Omental fat pad (tissue), 4 donors: ENCODE results near the gene SLC22A1. TPM values are rescaled to one million over a fixed set of nuclear protein-coding genes. Genes with fewer than 3 reads are reported as not detected.
A peak's percentile ranks its signal among the peaks of the same experiment; 100 is the strongest.
"Not testable (repeated sequence)": the region's sequence is repeated elsewhere in the genome, so short reads cannot be mapped to it uniquely, and the experiment has no call there.

ENCODE experiments used
- ATAC-seq: fragments of 150-250 bp; one replicate; pipeline ENCODE4 v1.9.1; 2016; ENCODE audit warnings: mild to moderate bottlenecking, moderate library complexity; ENCODE audit not compliant: low FRiP score
- DNase-seq: peaks from one replicate; pipeline ENCODE4 v3.0.0-alpha.2; 2019; ENCODE audit warnings: low spot score
- total RNA-seq, 4 donors: library from RNA; depleted of rRNA; stranded (reverse); fragments of >200 nt; gene quantifications; one replicate each; pipeline ENCODE4 v1.1.0, GENCODE V29; 2016
- TF ChIP-seq, protein P1 (sequence below), 3 donors: fragments of 450-650 bp; IDR thresholded peaks; one replicate each; pipeline ENCODE4 v1.5.1; 2016 to 2017; ENCODE audit warnings: antibody characterized with exemption in 3 of 3, mild to moderate bottlenecking in 3 of 3, moderate library complexity in 2 of 3

SLC22A1 gene
- total RNA-seq, 4 donors from 2014 or later: 0.65 to 2.5 (median 1.0) TPM

DNA sequence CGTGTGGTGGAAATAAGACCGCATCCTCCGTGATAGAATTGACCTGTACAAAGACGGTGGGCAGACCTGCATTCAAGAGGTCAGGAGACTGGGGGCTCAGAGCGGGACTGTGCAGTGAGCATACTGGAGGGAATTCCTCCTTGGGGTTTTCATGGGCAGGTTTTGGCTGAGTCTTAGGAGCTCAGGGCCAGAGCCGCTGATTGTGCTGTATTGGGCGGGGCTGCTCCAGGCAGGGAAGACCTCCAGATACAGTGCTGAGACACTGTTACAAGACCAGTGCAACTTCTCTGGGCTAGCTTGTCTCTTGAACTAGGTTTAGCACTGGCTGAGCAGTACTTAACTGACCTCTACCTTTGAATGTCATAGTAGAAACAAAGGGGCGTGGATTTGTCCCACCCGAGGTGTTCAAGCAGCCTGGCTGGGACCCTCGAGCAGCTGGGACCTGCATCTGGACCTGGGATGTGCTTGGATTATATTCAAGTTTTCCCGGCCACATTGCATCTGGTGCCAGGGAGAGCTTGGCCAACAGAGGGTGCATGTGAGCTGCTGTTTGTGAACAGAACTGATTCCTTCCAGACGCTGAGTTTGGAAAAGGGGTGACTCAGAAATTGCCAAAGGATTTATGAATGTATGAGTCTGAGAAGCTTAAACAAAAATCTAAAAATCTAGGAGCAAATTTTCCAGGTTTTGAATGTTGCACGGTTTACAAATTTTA is 33.4 kb upstream of the SLC22A1 start:
- DNase-seq: no peak
- TF ChIP-seq, protein P1, sequence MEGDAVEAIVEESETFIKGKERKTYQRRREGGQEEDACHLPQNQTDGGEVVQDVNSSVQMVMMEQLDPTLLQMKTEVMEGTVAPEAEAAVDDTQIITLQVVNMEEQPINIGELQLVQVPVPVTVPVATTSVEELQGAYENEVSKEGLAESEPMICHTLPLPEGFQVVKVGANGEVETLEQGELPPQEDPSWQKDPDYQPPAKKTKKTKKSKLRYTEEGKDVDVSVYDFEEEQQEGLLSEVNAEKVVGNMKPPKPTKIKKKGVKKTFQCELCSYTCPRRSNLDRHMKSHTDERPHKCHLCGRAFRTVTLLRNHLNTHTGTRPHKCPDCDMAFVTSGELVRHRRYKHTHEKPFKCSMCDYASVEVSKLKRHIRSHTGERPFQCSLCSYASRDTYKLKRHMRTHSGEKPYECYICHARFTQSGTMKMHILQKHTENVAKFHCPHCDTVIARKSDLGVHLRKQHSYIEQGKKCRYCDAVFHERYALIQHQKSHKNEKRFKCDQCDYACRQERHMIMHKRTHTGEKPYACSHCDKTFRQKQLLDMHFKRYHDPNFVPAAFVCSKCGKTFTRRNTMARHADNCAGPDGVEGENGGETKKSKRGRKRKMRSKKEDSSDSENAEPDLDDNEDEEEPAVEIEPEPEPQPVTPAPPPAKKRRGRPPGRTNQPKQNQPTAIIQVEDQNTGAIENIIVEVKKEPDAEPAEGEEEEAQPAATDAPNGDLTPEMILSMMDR (IDR thresholded peaks at IDR 0.05): peak in 1 of 3 donors; percentile 48
- peak; percentile 69 for ATAC-seq

DNA sequence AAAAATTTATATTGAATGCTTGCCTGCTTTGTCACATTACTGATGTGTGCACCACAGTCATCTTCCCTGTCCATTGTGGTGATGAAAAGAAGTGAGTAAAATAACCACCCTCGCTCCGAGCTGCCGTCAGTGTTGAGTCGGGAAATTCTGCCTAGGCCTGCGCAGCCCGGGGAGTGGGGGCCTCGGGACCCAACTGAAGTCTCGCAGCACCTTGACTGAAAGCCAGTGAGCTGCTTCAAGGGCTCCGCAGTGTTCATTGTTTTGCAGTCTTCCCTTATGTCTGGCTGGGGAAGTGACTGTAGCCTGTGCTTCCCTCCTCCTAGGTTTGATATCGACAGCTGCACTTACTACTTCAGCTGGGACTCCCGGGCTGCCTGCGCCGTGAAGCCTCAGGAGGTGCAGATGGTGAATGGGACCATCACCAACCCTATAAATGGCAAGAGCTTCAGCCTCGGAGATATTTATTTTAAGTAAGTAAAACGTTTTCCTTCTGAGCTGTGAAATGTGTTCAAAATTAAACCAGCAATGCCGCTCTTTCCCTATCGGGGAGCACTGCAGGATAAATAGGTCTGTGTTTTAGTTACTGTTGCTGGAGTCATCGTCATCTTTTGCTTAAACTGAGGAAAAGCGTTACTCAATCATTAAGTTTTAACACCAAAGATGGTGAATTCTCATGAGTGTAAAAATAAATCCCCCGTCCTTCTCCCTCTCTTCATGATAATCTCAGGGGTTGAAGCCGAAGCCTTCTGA is 32.7 kb upstream of the SLC22A1 start:
- peak; percentile 58 for ATAC-seq
- TF ChIP-seq, protein P1 (IDR thresholded peaks at IDR 0.05): no peak
- no peak for DNase-seq

DNA sequence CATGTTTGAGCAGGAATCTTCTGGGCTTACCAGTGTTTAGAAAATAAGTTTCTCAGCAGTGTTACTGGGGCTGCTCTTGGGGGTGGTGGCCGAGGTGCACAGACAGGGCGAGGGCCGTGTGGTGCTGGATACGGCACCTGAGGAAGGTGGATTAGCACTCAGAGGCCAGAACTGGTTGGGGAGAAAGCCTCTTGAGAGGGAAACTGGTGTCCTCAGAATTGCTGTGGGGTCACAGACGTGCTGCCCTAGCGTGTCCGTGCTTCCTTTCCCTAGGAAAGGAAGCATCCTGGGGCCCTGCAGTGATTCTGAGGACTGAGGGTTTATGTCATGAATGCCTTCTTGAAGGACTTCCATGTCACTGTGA is 32.1 kb upstream of the SLC22A1 start:
- TF ChIP-seq, protein P1 (IDR thresholded peaks at IDR 0.05): no peak
- ATAC-seq: no peak
- DNase-seq: no peak

DNA sequence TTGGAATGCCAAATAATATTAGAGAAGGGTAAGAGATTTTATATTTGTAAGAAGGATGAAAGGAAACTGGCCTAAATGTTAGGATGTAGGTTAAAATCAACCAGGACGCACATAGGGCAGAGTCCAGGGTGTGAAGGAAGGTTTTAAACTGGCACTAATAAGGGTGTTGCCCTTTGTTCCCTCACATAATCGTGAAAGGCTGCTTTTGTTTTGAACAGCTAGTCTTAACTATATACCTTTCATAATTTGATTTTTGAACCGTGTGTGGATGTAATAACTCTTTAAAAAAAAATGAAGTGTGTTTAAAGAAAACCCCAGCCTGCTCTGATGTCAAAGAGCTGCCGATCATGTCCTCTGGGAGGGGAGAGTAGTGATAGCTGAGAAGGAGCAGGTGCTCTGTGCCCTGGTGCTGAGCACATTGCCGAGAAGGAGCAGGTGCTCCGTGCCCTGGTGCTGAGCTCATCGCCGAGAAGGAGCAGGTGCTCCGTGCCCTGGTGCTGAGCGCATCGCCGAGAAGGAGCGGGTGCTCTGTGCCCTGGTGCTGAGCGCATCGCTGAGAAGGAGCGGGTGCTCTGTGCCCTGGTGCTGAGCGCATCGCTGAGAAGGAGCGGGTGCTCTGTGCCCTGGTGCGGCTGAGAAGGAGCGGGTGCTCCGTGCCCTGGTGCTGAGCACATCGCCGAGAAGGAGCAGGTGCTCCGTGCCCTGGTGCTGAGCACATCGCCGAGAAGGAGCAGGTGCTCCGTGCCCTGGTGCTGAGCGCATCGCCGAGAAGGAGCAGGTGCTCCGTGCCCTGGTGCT is 31.0 kb upstream of the SLC22A1 start:
- not testable (repeated sequence) for ATAC-seq, DNase-seq

DNA sequence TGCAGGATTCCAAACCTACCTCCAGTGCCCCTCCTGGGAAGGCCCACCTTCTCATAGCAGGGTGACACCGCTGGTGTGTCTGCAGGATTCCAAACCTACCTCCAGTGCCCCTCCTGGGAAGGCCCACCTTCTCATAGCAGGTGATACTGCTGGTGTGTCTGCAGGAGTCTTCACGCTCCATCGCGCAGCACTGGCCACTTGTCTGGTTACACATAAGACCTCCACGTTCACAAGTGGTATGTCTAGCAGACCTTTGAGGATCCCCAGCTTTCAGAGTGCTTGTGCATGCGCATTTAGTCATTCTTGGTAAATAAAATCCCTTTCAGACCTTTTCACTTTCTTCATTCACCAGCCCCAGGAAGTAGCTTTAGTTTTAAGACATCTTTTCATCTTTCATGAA is 29.4 kb upstream of the SLC22A1 start:
- DNase-seq, ATAC-seq: not testable (repeated sequence)

DNA sequence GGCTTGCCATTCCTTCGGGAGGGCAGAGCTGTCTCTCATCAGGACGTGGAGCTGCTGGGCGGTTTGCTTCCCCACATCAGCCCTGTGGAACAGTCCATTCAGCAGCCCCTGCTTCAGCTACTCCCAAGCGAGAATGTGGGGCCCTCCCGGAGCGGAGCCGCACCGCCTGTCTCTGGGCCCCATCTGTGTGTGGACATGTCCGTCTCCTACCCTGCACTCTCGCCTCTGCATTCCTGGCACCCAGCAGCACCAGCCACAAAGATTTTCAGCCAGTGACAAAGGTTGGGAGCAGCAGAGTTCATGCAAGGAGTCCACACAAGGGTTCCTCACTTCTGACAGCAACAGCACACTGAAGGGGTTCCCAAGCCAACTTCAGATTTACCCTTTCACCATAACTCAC is 29.0 kb upstream of the SLC22A1 start:
- TF ChIP-seq, protein P1 (IDR thresholded peaks at IDR 0.05): no peak
- no peak for DNase-seq
- no peak for ATAC-seq

DNA sequence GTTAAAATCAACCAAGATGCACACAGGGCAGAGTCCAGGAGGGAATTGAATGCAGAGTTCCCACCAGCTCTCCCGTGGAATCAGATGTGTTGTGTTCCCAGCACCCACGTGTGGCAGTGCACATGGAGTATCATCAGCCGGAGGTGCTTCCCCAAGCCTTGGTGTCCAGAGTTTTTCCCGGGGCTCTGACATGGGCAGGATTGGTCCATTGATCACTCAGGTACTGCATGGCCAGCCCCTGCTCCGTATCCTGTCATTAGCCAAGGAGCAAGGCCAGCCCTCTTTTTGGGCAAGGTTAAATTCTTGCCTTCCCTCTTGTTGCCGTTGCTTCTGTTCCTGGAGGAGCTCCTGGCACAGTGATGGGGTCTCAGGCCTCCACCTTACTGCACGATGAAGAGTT is 28.6 kb upstream of the SLC22A1 start:
- DNase-seq: no peak
- no peak for ATAC-seq
- TF ChIP-seq, protein P1 (IDR thresholded peaks at IDR 0.05): no peak
